Neural cell (in vitro differentiated cells): ENCODE results near the gene ERBB4. TPM values are rescaled to one million over a fixed set of nuclear protein-coding genes. Genes with fewer than 3 reads are reported as not detected.

Experiments used
- H2AFZ ChIP-seq: fragments of 200-600, 300-800 bp; sonication (generic), shearing (Covaris generic); 2 replicates; pipeline ENCODE4 v1.6.0; 2014; ENCODE audit warnings: low read depth, mild to moderate bottlenecking, antibody characterized with exemption, low read length, moderate library complexity
- H3F3A ChIP-seq: fragments of 200-600 bp; shearing (Covaris generic); 2 replicates; pipeline ENCODE4 v1.6.1; 2016; ENCODE audit warnings: mild to moderate bottlenecking, moderate library complexity, mixed read lengths, antibody characterized with exemption, low read length; ENCODE audit not compliant: insufficient read depth, poor library complexity, severe bottlenecking
- H3K27ac ChIP-seq: fragments of 200-600, 300-800 bp; sonication (generic), shearing (Covaris generic); 2 replicates; pipeline ENCODE4 v1.5.1; 2014; ENCODE audit warnings: mild to moderate bottlenecking, low read length, moderate library complexity
- H3K27me3 ChIP-seq: fragments of 300-800, 200-600 bp; sonication (generic), shearing (Covaris generic); 2 replicates; pipeline ENCODE4 v1.6.0; 2014; ENCODE audit warnings: mild to moderate bottlenecking, low read depth, low read length, moderate library complexity; ENCODE audit not compliant: insufficient read depth
- H3K36me3 ChIP-seq: fragments of 300-800, 200-600 bp; sonication (generic), shearing (Covaris generic); 2 replicates; pipeline ENCODE4 v1.5.1; 2014; ENCODE audit warnings: mild to moderate bottlenecking, antibody characterized with exemption, low read length, moderate library complexity; ENCODE audit not compliant: insufficient read depth
- H3K4me2 ChIP-seq: fragments of 300-800, 200-600 bp; sonication (generic), shearing (Covaris generic); 2 replicates; pipeline ENCODE4 v1.6.0; 2014; ENCODE audit warnings: mild to moderate bottlenecking, low read length
- H3K4me3 ChIP-seq: fragments of 300-800, 200-600 bp; sonication (generic), shearing (Covaris generic); 2 replicates; pipeline ENCODE4 v1.5.1; 2014; ENCODE audit warnings: mild to moderate bottlenecking, low read length, moderate library complexity
- H3K79me2 ChIP-seq: fragments of 200-600 bp; shearing (Covaris generic); replicated peaks from 2 replicates; pipeline ENCODE4 v1.6.0; 2014; ENCODE audit warnings: mild to moderate bottlenecking, low read length, moderate library complexity; ENCODE audit not compliant: insufficient read depth
- H3K9ac ChIP-seq: fragments of 300-800, 200-600 bp; sonication (generic), shearing (Covaris generic); 2 replicates; pipeline ENCODE4 v1.6.1; 2016; ENCODE audit warnings: mild to moderate bottlenecking, low read length, mixed read lengths
- H3K9me2 ChIP-seq: fragments of 200-600 bp; shearing (Covaris generic); 2 replicates; pipeline ENCODE4 v1.6.1; 2016; ENCODE audit warnings: mild to moderate bottlenecking, low read length, mixed read lengths; ENCODE audit not compliant: insufficient read depth
- H3K9me3 ChIP-seq: fragments of 200-600, 300-800 bp; sonication (generic), shearing (Covaris generic); 2 replicates; pipeline ENCODE4 v1.6.1; 2016; ENCODE audit warnings: mild to moderate bottlenecking, mixed run types, low read length, moderate library complexity, mixed read lengths
- H4K20me1 ChIP-seq: fragments of 200-600 bp; shearing (Covaris generic); 2 replicates; pipeline ENCODE4 v1.6.1; 2016; ENCODE audit warnings: mild to moderate bottlenecking, mixed run types; ENCODE audit not compliant: insufficient read depth
- EP300 ChIP-seq: fragments of 450-650 bp; conservative IDR thresholded peaks from 2 replicates; pipeline ENCODE4 v1.6.1; 2014; ENCODE audit warnings: antibody characterized with exemption, mild to moderate bottlenecking, moderate library complexity; ENCODE audit not compliant: poor library complexity, severe bottlenecking
- MXI1 ChIP-seq: fragments of 450-650 bp; conservative IDR thresholded peaks from 2 replicates; pipeline ENCODE4 v1.6.1; 2014; ENCODE audit warnings: antibody characterized with exemption, mild to moderate bottlenecking; ENCODE audit not compliant: poor library complexity, severe bottlenecking
- POLR2AphosphoS5 ChIP-seq: IDR thresholded peaks from 2 replicates; pipeline ENCODE4 v1.6.1; 2012
- RAD21 ChIP-seq: fragments of 450-650 bp; conservative IDR thresholded peaks from 2 replicates; pipeline ENCODE4 v1.6.1; 2014; ENCODE audit warnings: antibody characterized with exemption, mild to moderate bottlenecking, moderate library complexity
- REST ChIP-seq: IDR thresholded peaks from 2 replicates; pipeline ENCODE4 v1.6.1; 2012; ENCODE audit warnings: borderline replicate concordance
- SMC3 ChIP-seq: fragments of 450-650 bp; conservative IDR thresholded peaks from 2 replicates; pipeline ENCODE4 v1.6.1; 2014; ENCODE audit warnings: antibody characterized with exemption, mild to moderate bottlenecking, moderate library complexity; ENCODE audit not compliant: poor library complexity
- TAF1 ChIP-seq: IDR thresholded peaks from 2 replicates; pipeline ENCODE4 v1.6.1; 2012; ENCODE audit warnings: low read depth
- polyA plus RNA-seq: library from polyadenylated mRNA; depleted of rRNA; stranded (reverse); fragments of >200 nt; gene quantifications from 2 replicates; pipeline ENCODE4 v1.2.3, GENCODE V29; 2014
- TF ChIP-seq, protein P1 (sequence below): fragments of 450-650 bp; IDR thresholded peaks from 2 replicates; pipeline ENCODE4 v1.5.1; 2014; ENCODE audit warnings: antibody characterized with exemption, mild to moderate bottlenecking, moderate library complexity; ENCODE audit not compliant: poor library complexity, severe bottlenecking

The ERBB4 gene
- polyA plus RNA-seq, 1 donor from 2014 or later, result 0.69 TPM

GRCh38 chr2:211789982-211790381, 748.6 kb downstream of the ERBB4 start:
- H2AFZ ChIP-seq, result no peak overlapping the region
- H3K27me3 ChIP-seq, result no peaks in the 10 kb centered on the region
- no peaks in the 10 kb centered on the region for H3K36me3 ChIP-seq
- no peak overlapping the region for H3K9ac ChIP-seq
- H3K9me3 ChIP-seq, result no peaks in the 10 kb centered on the region
- no peak overlapping the region for H3K4me2 ChIP-seq
- no peaks in the 10 kb centered on the region for H3F3A ChIP-seq
- H4K20me1 ChIP-seq, result no peaks in the 10 kb centered on the region
- no peaks in the 10 kb centered on the region for H3K9me2 ChIP-seq
- no peak for TF ChIP-seq POLR2AphosphoS5
- TF ChIP-seq REST, result no peak
- H3K27ac ChIP-seq, result no peak overlapping the region
- H3K79me2 ChIP-seq, result no peaks in the 10 kb centered on the region
- H3K4me3 ChIP-seq, result no peak overlapping the region

DNA sequence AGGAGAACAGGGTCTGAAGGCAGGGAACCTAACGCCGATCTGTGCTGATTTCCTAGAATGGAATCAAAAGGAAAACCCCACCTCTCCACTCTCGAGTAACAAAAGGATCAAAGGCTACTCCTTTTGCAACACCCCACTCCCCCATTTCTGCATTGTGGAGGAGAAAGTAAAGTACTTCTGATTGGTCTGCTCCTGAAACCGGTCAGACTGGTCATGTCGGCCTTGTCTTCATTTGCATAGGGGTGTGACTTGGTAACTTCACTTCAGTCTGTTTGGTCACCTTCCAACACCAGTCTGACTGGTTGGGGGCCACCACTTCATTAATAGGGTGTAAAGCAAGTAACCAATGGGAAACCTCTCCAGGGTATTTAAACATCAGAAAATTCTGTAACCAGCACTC, 771.9 kb downstream of the ERBB4 start:
- Histone ChIP-seq H3K4me3 (no peak overlapping the region), H2AFZ (no peak overlapping the region), H3F3A (no peaks in the 10 kb centered on the region), H3K9me3 (no peaks in the 10 kb centered on the region), H3K9me2 (no peaks in the 10 kb centered on the region), H4K20me1 (no peaks in the 10 kb centered on the region), H3K9ac (no peak overlapping the region), H3K4me2 (no peak overlapping the region), H3K36me3 (no peaks in the 10 kb centered on the region), H3K27me3 (no peaks in the 10 kb centered on the region), H3K79me2 (no peaks in the 10 kb centered on the region), H3K27ac (no peak overlapping the region)
- no peak for TF ChIP-seq SMC3

DNA sequence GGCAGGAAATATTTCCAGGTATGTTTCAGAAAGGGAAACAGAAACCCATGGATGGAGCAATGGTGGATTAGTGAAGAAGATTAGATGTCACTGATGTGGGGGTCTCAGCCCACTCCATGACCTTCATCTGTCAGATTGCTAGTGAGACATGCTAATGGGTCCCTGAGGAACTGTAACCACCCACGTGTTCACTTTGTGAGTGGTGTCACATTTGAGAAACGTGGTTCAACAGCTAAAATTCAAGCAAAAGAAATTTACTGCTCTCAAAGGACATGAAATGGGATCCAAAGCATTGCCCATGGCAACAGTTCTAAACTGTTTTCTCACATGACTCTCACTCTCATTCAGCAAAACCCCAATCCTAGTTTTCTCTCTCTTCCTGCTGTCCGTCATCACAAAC, 776.1 kb downstream of the ERBB4 start:
- no peak for TF ChIP-seq RAD21
- TF ChIP-seq EP300, result no peak
- no peak for TF ChIP-seq MXI1
- no peak for TF ChIP-seq TAF1
- TF ChIP-seq, protein P1, sequence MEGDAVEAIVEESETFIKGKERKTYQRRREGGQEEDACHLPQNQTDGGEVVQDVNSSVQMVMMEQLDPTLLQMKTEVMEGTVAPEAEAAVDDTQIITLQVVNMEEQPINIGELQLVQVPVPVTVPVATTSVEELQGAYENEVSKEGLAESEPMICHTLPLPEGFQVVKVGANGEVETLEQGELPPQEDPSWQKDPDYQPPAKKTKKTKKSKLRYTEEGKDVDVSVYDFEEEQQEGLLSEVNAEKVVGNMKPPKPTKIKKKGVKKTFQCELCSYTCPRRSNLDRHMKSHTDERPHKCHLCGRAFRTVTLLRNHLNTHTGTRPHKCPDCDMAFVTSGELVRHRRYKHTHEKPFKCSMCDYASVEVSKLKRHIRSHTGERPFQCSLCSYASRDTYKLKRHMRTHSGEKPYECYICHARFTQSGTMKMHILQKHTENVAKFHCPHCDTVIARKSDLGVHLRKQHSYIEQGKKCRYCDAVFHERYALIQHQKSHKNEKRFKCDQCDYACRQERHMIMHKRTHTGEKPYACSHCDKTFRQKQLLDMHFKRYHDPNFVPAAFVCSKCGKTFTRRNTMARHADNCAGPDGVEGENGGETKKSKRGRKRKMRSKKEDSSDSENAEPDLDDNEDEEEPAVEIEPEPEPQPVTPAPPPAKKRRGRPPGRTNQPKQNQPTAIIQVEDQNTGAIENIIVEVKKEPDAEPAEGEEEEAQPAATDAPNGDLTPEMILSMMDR, result no peak
- TF ChIP-seq SMC3, result no peak
- no peak for TF ChIP-seq REST
- H3K27ac ChIP-seq, result no peak overlapping the region

More for the DNA sequence above, 776.1 kb downstream of the ERBB4 start:
- Histone ChIP-seq H3K79me2 (no peaks in the 10 kb centered on the region), H3K36me3 (no peaks in the 10 kb centered on the region), H2AFZ (no peak overlapping the region), H3K9ac (no peak overlapping the region), H3K27me3 (no peaks in the 10 kb centered on the region), H3K9me3 (no peaks in the 10 kb centered on the region), H3K9me2 (no peaks in the 10 kb centered on the region), H4K20me1 (no peaks in the 10 kb centered on the region), H3K4me2 (no peak overlapping the region), H3F3A (no peaks in the 10 kb centered on the region), H3K4me3 (no peak overlapping the region)
